ENCODE measurements around the gene DAPK2.
A peak's percentile ranks its signal among the peaks of the same experiment; 100 is the strongest.
"Not testable (repeated sequence)": the region's sequence is repeated elsewhere in the genome, so short reads cannot be mapped to it uniquely, and the experiment has no call there.

The DAPK2 gene

DNA sequence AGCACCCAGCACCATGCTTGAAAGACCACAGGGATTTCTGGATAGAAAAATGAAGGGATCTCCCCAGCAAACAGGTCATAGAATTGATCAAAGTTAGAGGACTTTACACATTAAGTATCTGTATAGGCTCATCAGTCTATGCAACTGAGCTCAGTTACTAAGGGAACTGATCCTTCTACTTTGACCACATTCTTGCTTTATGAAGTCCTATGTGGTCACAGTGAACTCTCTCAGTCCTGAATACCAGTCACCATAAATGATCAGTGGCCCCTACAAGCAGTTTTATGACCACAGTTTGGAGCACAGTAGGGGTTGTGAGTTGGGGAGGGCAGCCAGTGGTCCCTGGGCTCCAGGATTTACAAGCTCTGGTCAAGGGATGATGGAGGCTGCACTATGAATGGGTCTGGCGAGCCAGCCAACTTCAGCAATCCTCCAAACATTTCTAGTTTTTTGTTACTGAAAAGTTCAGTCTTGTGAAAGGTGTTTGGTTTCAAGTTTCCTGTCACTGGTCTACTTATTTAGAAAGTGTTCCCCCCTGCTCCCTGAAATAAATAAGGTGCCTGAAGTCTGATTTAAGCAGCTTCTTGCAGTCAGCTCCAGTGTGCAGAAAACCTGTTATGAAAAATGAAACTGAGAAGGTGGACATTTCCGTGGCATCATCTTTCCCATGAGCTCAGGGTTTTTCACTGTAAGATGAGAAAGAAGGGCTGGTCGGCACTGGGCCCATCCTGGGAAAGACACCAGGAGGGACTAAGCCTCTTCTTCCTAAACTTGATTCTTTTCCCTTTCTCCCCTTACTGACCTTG lies 75.5 kb downstream of the DAPK2 start:
- DNase-seq: no peak

GRCh38 chr15:63969652-63970421 lies 76.4 kb downstream of the DAPK2 start:
- DNase-seq: no peak

DNA sequence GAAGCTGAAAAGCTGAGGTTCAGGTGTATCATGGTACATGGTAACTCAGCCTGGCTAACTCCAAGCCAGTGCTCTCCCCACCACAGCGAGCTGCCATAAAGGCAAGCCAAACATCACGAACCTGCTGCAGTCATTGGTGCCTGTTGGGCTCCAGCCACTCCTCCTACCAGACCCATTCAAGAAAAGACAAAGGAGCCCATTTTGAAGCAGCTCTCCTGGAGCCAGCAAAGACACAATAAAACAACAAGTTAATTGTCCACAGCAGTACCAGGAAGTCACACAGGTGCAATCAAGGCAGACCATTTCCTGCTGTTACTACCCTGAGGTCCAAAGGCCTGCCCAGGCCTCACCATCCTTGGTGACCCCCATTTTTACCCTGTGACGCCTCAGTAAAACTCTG lies 77.6 kb downstream of the DAPK2 start:
- no peak for DNase-seq

DNA sequence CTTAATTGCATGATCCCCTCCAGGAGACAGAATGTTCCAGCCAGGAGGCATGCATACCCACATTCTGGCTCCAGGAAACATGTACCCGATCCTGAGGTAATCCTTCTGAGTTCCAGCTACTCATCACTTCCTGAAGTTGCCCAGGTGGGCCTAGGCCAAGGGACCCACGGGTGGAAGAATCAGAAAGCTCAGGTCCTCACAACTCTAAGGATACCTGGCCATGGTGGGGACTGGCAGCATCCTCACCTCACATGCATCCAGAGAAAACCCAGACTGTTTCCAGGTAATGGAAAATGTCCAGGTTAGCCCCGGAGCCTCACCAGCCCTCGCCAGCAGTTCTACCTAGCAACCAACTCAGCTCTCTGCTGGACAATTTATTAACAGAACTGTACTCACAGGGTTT lies 78.2 kb downstream of the DAPK2 start:
- DNase-seq: no peak

- DNase-seq: no peak
These were observed 78.7 kb downstream of the DAPK2 start for GRCh38 chr15:63967616-63968015.

- DNase-seq: not testable (repeated sequence)
These were observed 83.2 kb downstream of the DAPK2 start for GRCh38 chr15:63962947-63963721.

GRCh38 chr15:63953524-63953923 lies 92.8 kb downstream of the DAPK2 start:
- no peak for DNase-seq

GRCh38 chr15:63950911-63951481 lies 95.3 kb downstream of the DAPK2 start:
- no peak for DNase-seq

DNA sequence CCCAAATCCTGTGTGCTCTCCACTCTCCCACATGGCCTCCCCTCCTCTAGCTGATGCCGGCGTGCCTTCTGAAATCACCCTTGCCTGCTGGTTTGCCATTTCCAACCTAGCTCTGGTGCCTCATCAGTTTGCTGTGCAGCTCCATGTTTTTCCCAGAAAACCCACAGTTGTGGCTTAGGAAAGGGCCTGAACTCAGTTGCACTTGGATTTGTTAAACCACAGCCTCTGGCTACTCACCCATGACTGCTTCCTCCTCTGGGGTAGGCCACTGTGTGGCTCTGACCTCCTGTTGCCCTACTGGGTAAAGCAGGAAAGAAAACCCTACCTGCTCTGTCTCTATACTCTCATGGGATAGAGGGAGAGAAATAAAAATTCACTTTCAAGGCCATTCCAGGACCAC lies 97.3 kb downstream of the DAPK2 start:
- no peak for DNase-seq

DNA sequence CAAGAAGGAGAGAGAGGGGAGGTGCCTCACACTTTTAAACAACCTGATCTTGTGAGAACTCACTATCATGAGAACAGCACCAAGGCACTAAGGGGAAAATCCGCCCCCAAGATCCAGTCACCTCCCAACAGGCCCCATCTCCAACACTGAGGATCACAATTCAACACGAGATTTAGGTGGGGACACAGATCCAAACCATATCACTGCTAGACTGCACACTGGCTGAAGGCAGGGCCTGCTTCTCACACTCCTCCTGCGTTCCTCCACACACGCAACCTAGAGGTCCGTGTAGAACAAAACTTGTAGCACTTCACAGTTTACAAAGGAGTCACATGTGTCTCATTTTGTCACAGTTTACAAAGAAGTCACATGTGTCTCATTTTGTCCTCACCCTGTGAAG lies 97.8 kb downstream of the DAPK2 start:
- no peak for DNase-seq

DNA sequence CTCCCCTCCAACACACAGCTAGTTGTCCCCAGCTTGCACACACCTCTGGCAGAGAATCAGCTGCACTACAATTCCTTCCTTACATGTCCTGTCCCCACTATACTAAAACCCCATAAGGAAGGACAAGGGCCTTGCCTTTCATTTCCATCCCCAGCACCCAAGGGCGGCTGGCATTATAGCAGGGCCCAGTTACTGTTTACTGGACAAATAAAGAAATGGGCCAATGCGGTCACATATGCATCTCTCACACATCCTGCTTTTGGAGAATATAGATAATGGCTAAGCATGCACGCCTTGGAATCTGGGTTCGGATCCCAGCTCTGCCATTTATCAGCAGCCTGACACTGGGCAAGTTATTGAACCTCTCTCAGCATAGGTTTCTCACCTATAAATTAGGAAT lies 99.1 kb downstream of the DAPK2 start:
- DNase-seq: no peak

- DNase-seq: no peak
These were observed 99.7 kb downstream of the DAPK2 start for GRCh38 chr15:63946524-63947065.

- DNase-seq: no peak
These were observed 100.4 kb downstream of the DAPK2 start for GRCh38 chr15:63945838-63946298.

GRCh38 chr15:63945007-63945788 lies 101.1 kb downstream of the DAPK2 start:
- no peak for DNase-seq

DNA sequence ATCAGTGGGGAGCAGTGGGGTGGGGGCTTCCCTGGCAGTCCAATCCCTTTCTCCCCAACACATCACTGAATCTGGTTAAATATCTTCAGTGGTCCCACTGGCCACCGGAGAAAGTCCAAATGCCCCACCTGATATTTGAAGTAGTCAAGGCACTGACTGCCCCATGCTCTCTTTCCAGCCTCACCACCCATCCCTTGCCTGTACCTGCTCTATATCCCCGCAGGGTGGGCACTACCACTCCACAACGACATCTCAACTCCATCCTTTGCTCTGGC lies 101.7 kb downstream of the DAPK2 start:
- DNase-seq: no peak

GRCh38 chr15:63943829-63944680 lies 102.2 kb downstream of the DAPK2 start:
- DNase-seq: no peak

DNA sequence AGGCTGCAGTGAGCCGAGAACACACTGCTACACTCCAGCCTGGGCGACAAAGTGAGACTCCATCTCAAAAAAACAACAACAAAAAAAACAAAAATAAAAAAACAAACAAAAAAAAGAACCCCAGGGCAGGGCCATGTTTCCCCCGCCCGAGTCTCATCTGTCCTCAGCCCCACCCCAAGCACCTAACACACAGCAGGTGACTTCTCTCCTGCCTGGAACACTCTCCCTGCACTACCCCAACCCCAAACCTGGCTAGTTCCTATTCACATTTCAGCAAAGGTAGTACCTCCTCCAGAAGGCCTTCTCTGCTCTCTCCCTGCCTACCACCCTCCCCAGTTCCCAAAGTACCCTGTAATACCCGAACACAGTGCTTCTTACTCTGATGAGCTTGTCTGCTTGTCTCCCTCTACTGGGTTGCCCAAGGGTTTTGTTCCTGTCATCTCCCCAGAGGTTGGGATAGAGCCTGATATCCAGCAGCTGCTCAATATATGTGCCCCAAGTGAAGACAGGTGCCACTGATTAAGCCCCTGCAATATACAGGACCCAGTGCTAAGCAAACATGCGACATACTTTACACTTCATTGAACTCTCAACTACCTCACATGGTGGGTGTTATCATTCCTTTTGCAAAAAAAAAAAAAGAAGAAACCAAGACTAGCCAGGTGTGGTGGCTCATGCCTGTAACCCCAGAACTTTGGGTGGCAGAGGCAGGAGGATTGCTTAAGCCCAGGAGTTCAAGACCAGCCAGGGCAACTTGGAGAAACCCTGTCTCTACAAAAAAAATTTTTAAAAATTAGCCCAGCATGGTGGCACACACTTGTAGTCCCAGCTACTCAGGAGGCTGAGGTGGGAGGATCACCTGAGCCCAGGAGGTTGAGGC lies 103.6 kb downstream of the DAPK2 start:
- DNase-seq: no peak

GRCh38 chr15:63941698-63942465 lies 104.4 kb downstream of the DAPK2 start:
- DNase-seq: no peak

DNA sequence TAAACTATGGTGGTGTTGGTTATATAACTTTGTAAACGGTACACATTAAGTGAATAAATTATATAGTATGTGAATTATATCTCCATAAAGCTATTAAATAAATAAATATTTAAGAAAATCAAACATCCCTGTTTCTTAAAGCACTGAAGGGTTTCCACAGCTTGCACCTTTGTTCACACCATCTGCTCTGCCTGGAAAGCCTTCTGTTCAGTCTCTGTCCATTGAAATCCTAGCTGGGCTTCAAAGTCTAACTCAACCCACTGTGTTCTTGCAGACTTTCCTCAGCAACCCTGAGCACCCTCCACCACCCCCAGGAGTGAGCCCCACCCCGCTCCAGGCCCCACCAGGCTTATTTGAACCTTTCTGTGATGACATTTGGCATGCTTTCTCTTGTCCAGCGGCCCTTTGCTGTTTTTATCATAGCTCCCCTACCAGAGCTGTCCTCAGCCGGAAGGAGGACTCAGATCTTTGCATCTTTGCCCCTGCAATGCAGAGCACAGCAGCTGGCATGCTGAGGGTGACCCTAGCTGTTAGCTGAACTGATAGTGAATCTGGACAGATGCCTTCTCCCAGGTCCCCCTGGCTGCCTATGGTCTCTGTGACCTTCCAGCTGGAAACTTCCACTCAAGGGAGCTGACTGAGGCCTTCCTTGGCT lies 105.2 kb downstream of the DAPK2 start:
- peak; percentile 42 for DNase-seq
